PC-3 (cell line): Measurements from ENCODE around the gene PADI4.

Experiments used
- EZH2 ChIP-seq: fragments of 300-600 bp; sonication (generic); IDR thresholded peaks from one replicate; pipeline ENCODE4 v1.6.1; 2017; ENCODE audit warnings: antibody characterized with exemption, mild to moderate bottlenecking, low read length; ENCODE audit not compliant: unreplicated experiment
- EZH2phosphoT487 ChIP-seq: fragments of 300-600 bp; sonication (generic); IDR thresholded peaks from 2 replicates; pipeline ENCODE4 v1.6.1; 2018; ENCODE audit warnings: mild to moderate bottlenecking, antibody characterized with exemption, low read length, borderline replicate concordance
- TF ChIP-seq, protein P1 (sequence below): fragments of 300-600 bp; sonication (generic); conservative IDR thresholded peaks from 2 replicates; pipeline ENCODE4 v1.5.1; 2017; ENCODE audit warnings: antibody characterized with exemption, low read depth, mild to moderate bottlenecking, low read length

GRCh38 chr1:17355898-17356297 lies 47.9 kb downstream of the PADI4 start:
- TF ChIP-seq, protein P1, sequence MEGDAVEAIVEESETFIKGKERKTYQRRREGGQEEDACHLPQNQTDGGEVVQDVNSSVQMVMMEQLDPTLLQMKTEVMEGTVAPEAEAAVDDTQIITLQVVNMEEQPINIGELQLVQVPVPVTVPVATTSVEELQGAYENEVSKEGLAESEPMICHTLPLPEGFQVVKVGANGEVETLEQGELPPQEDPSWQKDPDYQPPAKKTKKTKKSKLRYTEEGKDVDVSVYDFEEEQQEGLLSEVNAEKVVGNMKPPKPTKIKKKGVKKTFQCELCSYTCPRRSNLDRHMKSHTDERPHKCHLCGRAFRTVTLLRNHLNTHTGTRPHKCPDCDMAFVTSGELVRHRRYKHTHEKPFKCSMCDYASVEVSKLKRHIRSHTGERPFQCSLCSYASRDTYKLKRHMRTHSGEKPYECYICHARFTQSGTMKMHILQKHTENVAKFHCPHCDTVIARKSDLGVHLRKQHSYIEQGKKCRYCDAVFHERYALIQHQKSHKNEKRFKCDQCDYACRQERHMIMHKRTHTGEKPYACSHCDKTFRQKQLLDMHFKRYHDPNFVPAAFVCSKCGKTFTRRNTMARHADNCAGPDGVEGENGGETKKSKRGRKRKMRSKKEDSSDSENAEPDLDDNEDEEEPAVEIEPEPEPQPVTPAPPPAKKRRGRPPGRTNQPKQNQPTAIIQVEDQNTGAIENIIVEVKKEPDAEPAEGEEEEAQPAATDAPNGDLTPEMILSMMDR = no peak
- TF ChIP-seq EZH2phosphoT487 = no peak
- TF ChIP-seq EZH2 = no peak
